ENCODE data around the gene HES2. TPM values are rescaled to one million over a fixed set of nuclear protein-coding genes. Genes with fewer than 3 reads are reported as not detected.

Gene HES2
- total and polyA plus RNA-seq, 4 donors = 0.10 TPM; not detected in 3

DNA sequence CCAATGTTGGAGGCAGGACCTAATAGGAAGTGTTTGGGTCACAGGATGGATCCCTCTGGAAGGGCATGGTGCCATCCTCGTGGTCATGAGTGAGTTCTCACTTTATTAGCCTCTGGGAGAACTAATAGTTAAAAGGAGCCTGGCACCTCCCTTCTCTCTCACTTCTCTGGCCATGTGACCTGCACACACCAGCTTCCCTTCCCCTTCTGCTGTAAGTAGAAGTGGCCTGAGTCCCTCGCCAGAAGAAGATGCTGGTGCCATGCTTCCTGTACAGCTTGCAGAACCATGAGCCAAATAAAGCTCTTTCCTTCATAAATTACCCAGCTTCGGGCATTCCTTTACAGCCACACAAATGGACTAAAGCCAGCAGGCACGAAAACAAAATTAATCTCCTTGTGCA is 49.7 kb downstream of the HES2 start:
- Histone ChIP-seq H3K9ac (ENCODE audit: low read depth in 1 of 2, low read length in 2 of 2) (no peak overlapping the region), H3K27ac (ENCODE audit: low read depth in 1 of 2, low read length in 2 of 2) (no peak overlapping the region), H3K9me3 (ENCODE audit: control insufficient read depth in 4 of 4, low read length in 3 of 4) (no peaks in the 10 kb centered on the region), H3K4me1 (ENCODE audit: control insufficient read depth in 4 of 4, insufficient read depth in 4 of 4, low read length in 3 of 4) (peaks cover 0 to 3% (median 2%) of the 10 kb centered on the region in 4 donors), H3K27me3 (ENCODE audit: control insufficient read depth in 4 of 4, insufficient read depth in 4 of 4, low read length in 3 of 4) (no peaks in the 10 kb centered on the region), H3K36me3 (ENCODE audit: control insufficient read depth in 4 of 4, insufficient read depth in 3 of 4, low read depth in 1 of 4, low read length in 3 of 4) (no peaks in the 10 kb centered on the region), H3K4me3 (ENCODE audit: low read depth in 1 of 3, low read length in 3 of 3) (no peak overlapping the region)
- 78% methylated on average over 4 of the region's 4 CpGs for WGBS
- TF ChIP-seq YY1 (IDR thresholded peaks at IDR 0.05) (no peak), FOXA1 (IDR thresholded peaks at IDR 0.05) (no peak), NR2F2 (IDR thresholded peaks at IDR 0.05) (no peak), HNF4G (IDR thresholded peaks at IDR 0.05) (no peak), RXRA (IDR thresholded peaks at IDR 0.05) (no peak), JUND (IDR thresholded peaks at IDR 0.05) (no peak), HNF4A (conservative IDR thresholded peaks at IDR 0.05) (no peak), GABPA (IDR thresholded peaks at IDR 0.05 in 1 of 2, conservative IDR thresholded peaks at IDR 0.05 in 1 of 2) (no peak), FOXA2 (IDR thresholded peaks at IDR 0.05) (no peak), RAD21 (IDR thresholded peaks at IDR 0.05) (no peak), TAF1 (conservative IDR thresholded peaks at IDR 0.05) (no peak), EGR1 (IDR thresholded peaks at IDR 0.05; ENCODE audit: low read depth in 2 of 2) (no peak), SP1 (IDR thresholded peaks at IDR 0.05) (no peak)
- TF ChIP-seq, protein P1, sequence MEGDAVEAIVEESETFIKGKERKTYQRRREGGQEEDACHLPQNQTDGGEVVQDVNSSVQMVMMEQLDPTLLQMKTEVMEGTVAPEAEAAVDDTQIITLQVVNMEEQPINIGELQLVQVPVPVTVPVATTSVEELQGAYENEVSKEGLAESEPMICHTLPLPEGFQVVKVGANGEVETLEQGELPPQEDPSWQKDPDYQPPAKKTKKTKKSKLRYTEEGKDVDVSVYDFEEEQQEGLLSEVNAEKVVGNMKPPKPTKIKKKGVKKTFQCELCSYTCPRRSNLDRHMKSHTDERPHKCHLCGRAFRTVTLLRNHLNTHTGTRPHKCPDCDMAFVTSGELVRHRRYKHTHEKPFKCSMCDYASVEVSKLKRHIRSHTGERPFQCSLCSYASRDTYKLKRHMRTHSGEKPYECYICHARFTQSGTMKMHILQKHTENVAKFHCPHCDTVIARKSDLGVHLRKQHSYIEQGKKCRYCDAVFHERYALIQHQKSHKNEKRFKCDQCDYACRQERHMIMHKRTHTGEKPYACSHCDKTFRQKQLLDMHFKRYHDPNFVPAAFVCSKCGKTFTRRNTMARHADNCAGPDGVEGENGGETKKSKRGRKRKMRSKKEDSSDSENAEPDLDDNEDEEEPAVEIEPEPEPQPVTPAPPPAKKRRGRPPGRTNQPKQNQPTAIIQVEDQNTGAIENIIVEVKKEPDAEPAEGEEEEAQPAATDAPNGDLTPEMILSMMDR (IDR thresholded peaks at IDR 0.05; ENCODE audit: low read depth, low read length, missing input control) = no peak
- TF ChIP-seq, protein P2, sequence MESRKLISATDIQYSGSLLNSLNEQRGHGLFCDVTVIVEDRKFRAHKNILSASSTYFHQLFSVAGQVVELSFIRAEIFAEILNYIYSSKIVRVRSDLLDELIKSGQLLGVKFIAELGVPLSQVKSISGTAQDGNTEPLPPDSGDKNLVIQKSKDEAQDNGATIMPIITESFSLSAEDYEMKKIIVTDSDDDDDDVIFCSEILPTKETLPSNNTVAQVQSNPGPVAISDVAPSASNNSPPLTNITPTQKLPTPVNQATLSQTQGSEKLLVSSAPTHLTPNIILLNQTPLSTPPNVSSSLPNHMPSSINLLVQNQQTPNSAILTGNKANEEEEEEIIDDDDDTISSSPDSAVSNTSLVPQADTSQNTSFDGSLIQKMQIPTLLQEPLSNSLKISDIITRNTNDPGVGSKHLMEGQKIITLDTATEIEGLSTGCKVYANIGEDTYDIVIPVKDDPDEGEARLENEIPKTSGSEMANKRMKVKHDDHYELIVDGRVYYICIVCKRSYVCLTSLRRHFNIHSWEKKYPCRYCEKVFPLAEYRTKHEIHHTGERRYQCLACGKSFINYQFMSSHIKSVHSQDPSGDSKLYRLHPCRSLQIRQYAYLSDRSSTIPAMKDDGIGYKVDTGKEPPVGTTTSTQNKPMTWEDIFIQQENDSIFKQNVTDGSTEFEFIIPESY (IDR thresholded peaks at IDR 0.05) = no peak
- TF ChIP-seq, protein P3, sequence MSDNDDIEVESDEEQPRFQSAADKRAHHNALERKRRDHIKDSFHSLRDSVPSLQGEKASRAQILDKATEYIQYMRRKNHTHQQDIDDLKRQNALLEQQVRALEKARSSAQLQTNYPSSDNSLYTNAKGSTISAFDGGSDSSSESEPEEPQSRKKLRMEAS (IDR thresholded peaks at IDR 0.05) = no peak
- TF ChIP-seq, protein P4, sequence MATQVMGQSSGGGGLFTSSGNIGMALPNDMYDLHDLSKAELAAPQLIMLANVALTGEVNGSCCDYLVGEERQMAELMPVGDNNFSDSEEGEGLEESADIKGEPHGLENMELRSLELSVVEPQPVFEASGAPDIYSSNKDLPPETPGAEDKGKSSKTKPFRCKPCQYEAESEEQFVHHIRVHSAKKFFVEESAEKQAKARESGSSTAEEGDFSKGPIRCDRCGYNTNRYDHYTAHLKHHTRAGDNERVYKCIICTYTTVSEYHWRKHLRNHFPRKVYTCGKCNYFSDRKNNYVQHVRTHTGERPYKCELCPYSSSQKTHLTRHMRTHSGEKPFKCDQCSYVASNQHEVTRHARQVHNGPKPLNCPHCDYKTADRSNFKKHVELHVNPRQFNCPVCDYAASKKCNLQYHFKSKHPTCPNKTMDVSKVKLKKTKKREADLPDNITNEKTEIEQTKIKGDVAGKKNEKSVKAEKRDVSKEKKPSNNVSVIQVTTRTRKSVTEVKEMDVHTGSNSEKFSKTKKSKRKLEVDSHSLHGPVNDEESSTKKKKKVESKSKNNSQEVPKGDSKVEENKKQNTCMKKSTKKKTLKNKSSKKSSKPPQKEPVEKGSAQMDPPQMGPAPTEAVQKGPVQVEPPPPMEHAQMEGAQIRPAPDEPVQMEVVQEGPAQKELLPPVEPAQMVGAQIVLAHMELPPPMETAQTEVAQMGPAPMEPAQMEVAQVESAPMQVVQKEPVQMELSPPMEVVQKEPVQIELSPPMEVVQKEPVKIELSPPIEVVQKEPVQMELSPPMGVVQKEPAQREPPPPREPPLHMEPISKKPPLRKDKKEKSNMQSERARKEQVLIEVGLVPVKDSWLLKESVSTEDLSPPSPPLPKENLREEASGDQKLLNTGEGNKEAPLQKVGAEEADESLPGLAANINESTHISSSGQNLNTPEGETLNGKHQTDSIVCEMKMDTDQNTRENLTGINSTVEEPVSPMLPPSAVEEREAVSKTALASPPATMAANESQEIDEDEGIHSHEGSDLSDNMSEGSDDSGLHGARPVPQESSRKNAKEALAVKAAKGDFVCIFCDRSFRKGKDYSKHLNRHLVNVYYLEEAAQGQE (IDR thresholded peaks at IDR 0.05) = no peak
- TF ChIP-seq, protein P5, sequence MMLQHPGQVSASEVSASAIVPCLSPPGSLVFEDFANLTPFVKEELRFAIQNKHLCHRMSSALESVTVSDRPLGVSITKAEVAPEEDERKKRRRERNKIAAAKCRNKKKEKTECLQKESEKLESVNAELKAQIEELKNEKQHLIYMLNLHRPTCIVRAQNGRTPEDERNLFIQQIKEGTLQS (IDR thresholded peaks at IDR 0.05) = no peak
- DNase-seq (ENCODE audit: low spot score) = no peak

Measured in liver (tissue), 9 donors.